Left cardiac atrium (tissue), 4 donors: Measurements from ENCODE around the gene C3orf18. TPM values are rescaled to one million over a fixed set of nuclear protein-coding genes. Genes with fewer than 3 reads are reported as not detected.

Experiments
- ATAC-seq, 2 donors: fragments of 200-7000 bp; cut with Tn5 transposase; one replicate each; pipeline ENCODE4 v1.9.1; 2020; ENCODE audit warnings: mild to moderate bottlenecking in 2 of 2, moderate library complexity in 2 of 2
- DNase-seq: peaks from one replicate; pipeline ENCODE4 v3.0.0-alpha.2; 2020
- intact Hi-C, 2 donors: fragments of 100-400 bp; cut with DNase I; formaldehyde crosslinking; loops; one replicate each; pipeline versions ENCODE4 v1.14.1 to v1.15.1; 2022 to 2023
- total RNA-seq, 2 donors: library from RNA; stranded (reverse); fragmentation: NEBNext Ultra II Directional; extraction: Animal tissue kit (Norgen Biotek cat#: 25700); gene quantifications; one replicate each; pipeline ENCODE4 v1.2.1, GENCODE V29; 2021
- donor health status: DM: no; HTN: yes; CAD: no.
- donor health status: DM: no; HTN: yes; CAD: no; lungs with severe emphysema.
- donor health status: DM: yes; HTN: yes; CAD: no.
- donor health status: Dilated cardiomyopathy.

The C3orf18 gene
- total RNA-seq, 2 donors from 2014 or later: 29.7 to 32.3 TPM

DNA sequence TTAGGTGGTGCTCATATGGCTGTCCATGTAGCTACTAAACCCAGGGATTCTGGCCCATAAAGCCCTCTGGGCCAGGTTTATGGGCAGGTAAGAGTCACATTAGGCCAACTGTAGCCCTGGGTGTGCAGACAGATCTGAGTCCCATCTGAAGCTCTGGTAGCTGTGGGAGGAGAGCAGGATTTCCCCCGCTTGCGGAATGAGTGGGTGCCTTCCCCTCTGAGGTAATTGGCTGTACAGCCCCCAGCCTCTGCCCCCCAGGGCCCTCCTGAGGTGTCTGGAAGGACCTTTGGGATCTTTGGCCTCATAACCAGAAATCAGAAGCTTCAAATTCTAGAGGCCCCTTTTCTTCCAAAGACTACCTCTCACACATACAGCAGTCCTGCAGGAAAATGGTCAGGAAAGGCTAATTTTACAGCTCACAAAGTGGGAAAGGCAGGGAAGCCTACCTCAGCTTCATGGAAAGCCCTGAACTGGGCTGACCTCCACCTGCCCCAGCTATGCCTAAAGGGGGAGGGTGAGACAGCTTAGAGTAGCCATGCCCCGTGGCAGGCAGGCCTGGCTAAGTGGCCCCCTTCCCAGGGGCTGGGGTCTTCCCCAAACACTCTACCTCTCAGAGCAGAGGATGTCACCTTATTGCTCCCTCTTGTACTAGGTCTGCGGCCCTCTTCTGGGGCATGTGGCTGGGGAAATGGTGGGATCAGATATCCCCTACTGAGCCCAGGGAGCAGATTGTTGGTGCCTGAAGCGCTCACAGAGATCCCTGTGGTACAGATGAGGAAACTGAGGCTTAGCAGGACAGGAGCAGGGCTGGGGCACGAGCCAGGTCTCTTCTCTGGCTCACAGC, 18.6 kb upstream of the C3orf18 start:
- intact Hi-C loops: loop anchor here in 1 of 2 donors (2.0 kb wide), 1 partner anchor 13 kb away; no protein-coding TSS in a partner anchor
- ATAC-seq (no peak), DNase-seq (no peak)

GRCh38 chr3:50584391-50584790, 16.8 kb upstream of the C3orf18 start:
- DNase-seq (no peak), ATAC-seq (no peak)
- intact Hi-C loops: loop anchor here in 1 of 2 donors (2.0 kb wide), 1 partner anchor 14 kb away; no protein-coding TSS in a partner anchor

GRCh38 chr3:50583897-50584296, 16.4 kb upstream of the C3orf18 start:
- DNase-seq (peak; percentile 86), ATAC-seq (peak; percentile 68 to 79)
- intact Hi-C loops: loop anchor here in 1 of 2 donors (2.0 kb wide), 1 partner anchor 15 kb away; no protein-coding TSS in a partner anchor

- peak; percentile 4 to 56 for ATAC-seq
- intact Hi-C loops: no loop called here
- DNase-seq: no peak
Observed at GRCh38 chr3:50582083-50582482, 14.5 kb upstream of the C3orf18 start.

DNA sequence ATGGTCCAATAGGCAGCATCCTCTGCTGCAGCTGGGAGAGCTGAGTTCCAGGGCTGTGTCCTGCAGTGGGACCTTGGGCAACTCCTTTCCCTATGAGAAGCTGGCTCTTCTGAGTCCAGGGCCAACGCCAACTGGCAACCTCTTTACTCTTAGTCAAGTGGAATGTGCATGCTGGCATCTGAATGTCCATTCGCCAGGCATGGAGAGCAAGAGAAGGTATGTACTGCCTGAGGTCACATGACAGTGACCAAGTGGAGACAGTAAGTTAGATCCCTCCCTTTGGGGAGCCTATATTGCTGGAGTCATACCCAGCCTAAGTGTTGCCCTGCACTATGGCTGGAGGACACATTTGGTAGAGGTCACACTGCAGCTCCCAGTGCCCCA, 13.9 kb upstream of the C3orf18 start:
- no peak for DNase-seq
- ATAC-seq: peak in 1 of 2 donors; percentile 39
- intact Hi-C loops: no loop called here

- intact Hi-C loops: no loop called here
- DNase-seq (no peak), ATAC-seq (no peak)
Observed at GRCh38 chr3:50580683-50581458, 13.3 kb upstream of the C3orf18 start.

DNA sequence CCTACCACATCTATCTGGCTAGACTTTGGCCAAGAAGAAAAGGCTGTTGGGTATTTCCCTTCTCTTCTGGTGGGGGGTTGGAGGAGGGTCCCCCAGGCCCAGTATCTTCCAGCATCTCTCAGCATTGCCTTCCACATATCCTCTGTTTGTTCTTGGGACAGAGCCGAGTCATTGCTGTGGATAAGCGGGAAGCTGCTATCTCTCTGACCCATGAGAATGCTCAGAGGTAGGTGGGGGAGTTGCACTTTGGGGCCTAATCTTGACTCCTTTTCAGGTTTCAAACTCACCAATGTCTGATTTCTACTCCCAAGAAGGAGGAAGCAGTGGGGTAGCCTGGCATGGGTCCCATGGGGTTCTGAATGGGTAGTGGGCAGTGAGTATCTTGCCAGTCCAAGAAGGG, 9.8 kb upstream of the C3orf18 start:
- intact Hi-C loops: loop anchor here in 1 of 2 donors (10.0 kb wide), 1 partner anchor 807 kb away; the partner anchor contains the start of gene MANF
- no peak for ATAC-seq

GRCh38 chr3:50575372-50575771, 7.8 kb upstream of the C3orf18 start:
- ATAC-seq: no peak
- intact Hi-C loops: loop anchor here in 1 of 2 donors (10.0 kb wide), 1 partner anchor 809 kb away; the partner anchor contains the start of gene MANF

More for the DNA sequence above, 9.8 kb upstream of the C3orf18 start:
- no peak for DNase-seq

GRCh38 chr3:50574444-50574831, 6.9 kb upstream of the C3orf18 start:
- DNase-seq (no peak), ATAC-seq (no peak)
- intact Hi-C loops: loop anchor here in 1 of 2 donors (10.0 kb wide), 1 partner anchor 810 kb away; the partner anchor contains the start of gene MANF

More at GRCh38 chr3:50575372-50575771, 7.8 kb upstream of the C3orf18 start:
- no peak for DNase-seq

DNA sequence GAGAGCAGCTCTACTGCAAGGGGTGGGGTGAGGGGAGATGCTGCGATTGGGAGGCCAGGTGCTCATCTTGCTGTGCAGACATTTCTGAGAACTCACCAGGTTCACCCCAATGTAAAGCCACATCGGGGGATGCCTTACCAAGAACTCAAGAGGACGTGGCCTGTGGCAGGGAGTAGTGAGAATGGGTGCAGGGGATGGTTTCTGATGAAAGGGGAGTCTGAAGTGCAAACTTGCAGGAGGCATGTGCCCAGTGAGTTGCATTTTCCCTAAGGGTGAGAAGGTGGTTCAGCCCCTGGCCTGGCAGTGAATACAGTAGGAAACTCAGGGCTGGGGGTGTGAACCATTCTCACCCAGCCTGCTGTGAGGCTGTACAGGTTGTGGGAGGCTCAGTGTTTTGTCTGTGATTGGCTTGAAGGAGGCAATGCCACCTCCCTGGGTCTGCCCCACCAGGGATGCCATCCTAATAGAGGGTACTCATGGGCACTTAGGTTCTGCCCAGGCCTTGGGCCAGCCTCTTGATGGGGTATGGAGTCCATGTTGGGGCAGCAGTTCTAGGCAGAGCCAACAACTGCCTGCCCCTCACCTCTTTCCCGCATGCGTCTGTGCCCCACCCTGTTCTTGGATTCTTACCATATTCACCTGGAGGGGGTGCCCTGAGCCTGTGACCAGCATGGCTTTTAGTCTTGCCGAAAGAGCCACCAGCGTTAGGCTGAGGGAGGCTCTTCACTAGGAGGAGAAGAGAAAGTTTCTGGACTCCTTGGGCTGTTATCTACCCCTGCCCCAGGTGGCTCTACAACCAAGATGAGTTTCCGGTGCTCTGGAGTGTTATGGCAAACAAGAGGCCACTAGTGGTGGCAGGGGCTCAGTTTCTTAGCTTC, 6.3 kb upstream of the C3orf18 start:
- DNase-seq (no peak), ATAC-seq (no peak)
- intact Hi-C loops: loop anchor here (2.0 to 10.0 kb wide), 2 partner anchors 41 to 811 kb away; partner anchors contain the start of gene MANF (in 1 of the 2)

- ATAC-seq (no peak), DNase-seq (no peak)
- intact Hi-C loops: loop anchor here (1.0 to 10.0 kb wide), 3 partner anchors 40 to 812 kb away; partner anchors contain the start of gene MANF (in 1 of the 2)
Observed at GRCh38 chr3:50572801-50573371, 5.3 kb upstream of the C3orf18 start.

GRCh38 chr3:50572158-50572557, 4.6 kb upstream of the C3orf18 start:
- DNase-seq (peak; percentile 79), ATAC-seq (peak; percentile 9 to 13)
- intact Hi-C loops: loop anchor here (1.0 to 10.0 kb wide), 3 partner anchors 41 to 813 kb away; partner anchors contain the start of gene MANF (in 1 of the 2)

GRCh38 chr3:50571486-50571885, 3.9 kb upstream of the C3orf18 start:
- DNase-seq: no peak
- ATAC-seq: no peak
- intact Hi-C loops: loop anchor here in 1 of 2 donors (10.0 kb wide), 1 partner anchor 813 kb away; the partner anchor contains the start of gene MANF

DNA sequence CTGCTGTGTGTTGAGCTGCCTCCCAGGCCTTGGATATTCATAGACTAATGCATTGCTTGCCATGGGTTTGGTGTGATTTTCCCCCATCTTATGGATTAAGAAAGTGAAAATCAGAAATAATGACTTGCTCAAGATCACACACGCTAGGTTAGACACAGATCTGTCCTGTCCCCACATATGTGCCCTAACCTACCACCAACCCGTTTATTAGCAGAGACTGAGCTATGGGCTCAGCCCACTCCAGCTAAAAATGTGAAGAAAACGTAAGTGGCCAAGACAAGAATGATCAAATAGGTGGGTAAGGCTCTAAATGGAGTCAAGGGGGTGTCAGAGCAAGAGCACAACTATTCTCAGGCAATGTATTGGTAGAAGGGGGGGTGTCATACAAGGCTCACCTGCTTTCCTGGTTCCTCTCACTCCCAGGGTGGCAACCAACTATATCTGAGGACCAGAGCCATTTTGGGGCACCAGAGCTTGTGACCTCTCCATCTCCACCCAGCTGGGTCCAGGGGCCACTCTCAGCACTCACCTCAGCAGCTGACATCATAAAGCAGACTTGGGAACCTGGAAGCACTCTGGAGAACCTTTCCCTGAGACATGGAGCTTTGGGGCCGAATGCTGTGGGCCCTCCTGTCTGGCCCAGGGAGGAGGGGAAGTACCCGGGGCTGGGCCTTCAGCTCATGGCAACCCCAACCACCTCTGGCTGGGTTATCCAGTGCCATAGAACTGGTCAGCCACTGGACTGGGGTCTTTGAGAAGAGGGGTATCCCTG, 3.1 kb upstream of the C3orf18 start:
- DNase-seq (no peak), ATAC-seq (no peak)
- intact Hi-C loops: loop anchor here in 1 of 2 donors (10.0 kb wide), 1 partner anchor 814 kb away; the partner anchor contains the start of gene MANF

DNA sequence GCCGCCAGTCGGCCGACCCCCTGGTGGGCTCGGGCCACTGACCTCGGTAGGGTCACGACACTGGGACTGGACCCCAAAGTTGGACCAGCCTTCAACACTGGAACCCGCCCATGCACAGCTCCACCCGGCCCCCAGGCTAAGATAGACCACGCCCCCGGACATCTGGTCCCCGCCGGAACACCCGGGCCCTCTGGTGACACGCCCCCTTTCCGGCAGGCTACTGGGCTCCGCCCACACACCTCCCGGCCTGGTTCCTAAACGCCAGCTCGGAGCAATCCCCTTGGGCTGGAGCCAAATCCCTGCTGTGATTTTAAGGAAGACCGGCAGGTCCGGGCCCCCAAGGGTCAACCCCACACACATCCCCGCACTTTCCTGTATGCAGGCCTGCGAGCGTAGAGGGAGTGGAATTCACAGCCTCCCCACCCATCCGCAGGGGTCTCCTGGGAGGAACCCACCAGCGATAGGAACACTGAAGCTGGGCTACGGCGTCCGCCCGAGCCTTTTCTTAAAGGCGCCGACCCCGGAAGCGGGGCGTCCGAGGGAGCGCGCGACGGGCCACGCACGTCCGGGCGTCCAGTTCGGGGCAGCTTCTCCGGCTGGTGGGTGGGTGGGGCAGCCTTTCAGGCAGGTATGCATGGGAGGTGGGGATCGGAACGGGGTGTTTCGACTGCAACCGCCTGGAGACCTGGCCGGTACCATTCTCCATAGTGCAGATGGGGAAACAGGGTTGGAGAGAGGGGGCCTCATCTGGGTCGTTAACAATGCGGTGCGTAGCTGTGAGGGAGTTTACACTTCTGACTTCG, 1.6 kb upstream of the C3orf18 start, which contains the start of gene HEMK1:
Gene HEMK1 (plus strand): TSS at position 576 of the 803 bp plus-strand sequence. CDS start 1,583 bp downstream, outside the sequence.
- intact Hi-C loops: no loop called here
- peak; percentile 99 for DNase-seq
- peak; percentile 89 to 90 for ATAC-seq

- intact Hi-C loops: no loop called here
- ATAC-seq: no peak
- DNase-seq: no peak
Observed at GRCh38 chr3:50567011-50567385, 549 bp downstream of the C3orf18 start.
